Measurements from ENCODE around the gene OR4K2. TPM values are rescaled to one million over a fixed set of nuclear protein-coding genes. Genes with fewer than 3 reads are reported as not detected.

The OR4K2 gene
- total and polyA plus RNA-seq, 12 donors: not detected

DNA sequence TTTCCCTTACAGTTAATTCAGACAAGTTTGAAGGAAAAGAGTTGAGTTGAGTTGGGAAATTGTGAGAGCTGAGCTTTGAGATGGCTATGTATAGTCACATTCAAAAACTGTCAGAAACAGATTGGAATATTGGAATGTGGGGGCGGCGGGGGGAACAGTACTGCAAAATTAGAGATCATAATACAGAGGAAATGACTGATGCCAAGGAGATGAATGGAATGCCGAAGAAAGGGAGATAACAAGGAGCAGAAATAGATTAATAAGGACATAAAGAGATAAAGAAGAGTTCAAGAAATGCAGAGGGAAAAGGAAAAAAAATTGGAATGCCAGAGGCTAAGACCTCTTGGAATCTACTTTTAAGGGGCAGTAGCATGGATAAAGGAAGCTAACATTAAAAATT is 42.3 kb downstream of the OR4K2 start:
- TF ChIP-seq, protein P1, sequence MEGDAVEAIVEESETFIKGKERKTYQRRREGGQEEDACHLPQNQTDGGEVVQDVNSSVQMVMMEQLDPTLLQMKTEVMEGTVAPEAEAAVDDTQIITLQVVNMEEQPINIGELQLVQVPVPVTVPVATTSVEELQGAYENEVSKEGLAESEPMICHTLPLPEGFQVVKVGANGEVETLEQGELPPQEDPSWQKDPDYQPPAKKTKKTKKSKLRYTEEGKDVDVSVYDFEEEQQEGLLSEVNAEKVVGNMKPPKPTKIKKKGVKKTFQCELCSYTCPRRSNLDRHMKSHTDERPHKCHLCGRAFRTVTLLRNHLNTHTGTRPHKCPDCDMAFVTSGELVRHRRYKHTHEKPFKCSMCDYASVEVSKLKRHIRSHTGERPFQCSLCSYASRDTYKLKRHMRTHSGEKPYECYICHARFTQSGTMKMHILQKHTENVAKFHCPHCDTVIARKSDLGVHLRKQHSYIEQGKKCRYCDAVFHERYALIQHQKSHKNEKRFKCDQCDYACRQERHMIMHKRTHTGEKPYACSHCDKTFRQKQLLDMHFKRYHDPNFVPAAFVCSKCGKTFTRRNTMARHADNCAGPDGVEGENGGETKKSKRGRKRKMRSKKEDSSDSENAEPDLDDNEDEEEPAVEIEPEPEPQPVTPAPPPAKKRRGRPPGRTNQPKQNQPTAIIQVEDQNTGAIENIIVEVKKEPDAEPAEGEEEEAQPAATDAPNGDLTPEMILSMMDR (IDR thresholded peaks at IDR 0.05): no peak
- no peak for TF ChIP-seq POLR2A (IDR thresholded peaks at IDR 0.05)
- Histone ChIP-seq H3K36me3 (replicated peaks in 1 of 2) (no peaks in the 10 kb centered on the region), H3K27ac (no peak overlapping the region), H3K4me3 (no peak overlapping the region), H3K4me1 (replicated peaks in 1 of 2) (no peaks in the 10 kb centered on the region), H3K27me3 (no peaks in the 10 kb centered on the region), H3K9me3 (replicated peaks in 1 of 3) (no peaks in the 10 kb centered on the region)
- no peak for DNase-seq
- WGBS, 4 donors: 53 to 66% (median 60%) methylated on average over 3 of the region's 3 CpGs
- intact Hi-C loops (cut with DNase I): no loop called here

- no peak overlapping the region for H3K27ac ChIP-seq
- H3K9me3 ChIP-seq (replicated peaks in 1 of 3): no peaks in the 10 kb centered on the region
- 47 to 60% (median 50%) methylated on average over 1 of the region's 1 CpG for WGBS, 4 donors
- no peaks in the 10 kb centered on the region for H3K27me3 ChIP-seq
- no peaks in the 10 kb centered on the region for H3K36me3 ChIP-seq (replicated peaks in 1 of 2)
- no peak overlapping the region for H3K4me3 ChIP-seq
- H3K4me1 ChIP-seq (replicated peaks in 1 of 2): no peaks in the 10 kb centered on the region
- no peak for TF ChIP-seq POLR2A (IDR thresholded peaks at IDR 0.05)
- TF ChIP-seq, protein P1 (IDR thresholded peaks at IDR 0.05): no peak
- intact Hi-C loops (cut with DNase I): no loop called here
- DNase-seq: no peak
Observed at GRCh38 chr14:19917955-19918518, 43.1 kb downstream of the OR4K2 start.

DNA sequence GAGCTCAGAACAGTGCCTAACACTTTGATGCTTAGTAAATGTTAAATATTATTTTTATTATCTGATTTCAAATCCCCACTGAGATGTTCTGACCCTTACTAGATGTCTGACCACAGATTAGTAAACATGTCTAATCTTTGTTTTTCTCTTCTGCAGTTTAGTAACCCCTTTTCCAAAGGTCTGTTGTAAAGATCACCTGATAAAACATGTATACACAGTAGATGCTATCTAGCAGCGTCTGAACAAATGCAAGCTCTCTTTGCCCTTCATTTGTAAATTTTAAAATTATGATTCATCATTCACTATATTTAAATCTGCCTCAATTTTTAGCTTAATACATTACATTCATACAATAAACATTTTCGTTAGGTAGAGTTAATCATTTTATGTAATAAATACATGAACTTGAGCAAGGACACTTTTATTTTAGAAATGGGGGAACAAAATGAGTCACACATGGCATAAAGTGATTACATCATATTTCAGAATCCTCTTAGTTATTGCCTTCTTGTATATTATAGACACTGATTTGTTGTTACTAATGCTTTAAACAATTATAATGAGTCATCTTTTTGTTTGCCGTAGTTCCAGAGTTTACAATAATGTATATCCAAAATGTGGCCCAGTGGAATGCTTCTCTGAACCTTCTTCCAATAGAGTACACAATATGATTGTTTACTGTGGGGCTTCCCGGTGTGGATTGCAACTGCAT is 43.8 kb downstream of the OR4K2 start:
- TF ChIP-seq, protein P1 (IDR thresholded peaks at IDR 0.05): no peak
- no peak for TF ChIP-seq POLR2A (IDR thresholded peaks at IDR 0.05)
- intact Hi-C loops (cut with DNase I): no loop called here
- WGBS, 4 donors: 37 to 52% (median 45%) methylated on average over 4 of the region's 4 CpGs
- H3K27me3 ChIP-seq: no peaks in the 10 kb centered on the region
- no peaks in the 10 kb centered on the region for H3K36me3 ChIP-seq (replicated peaks in 1 of 2)
- H3K4me3 ChIP-seq: no peak overlapping the region
- no peaks in the 10 kb centered on the region for H3K4me1 ChIP-seq (replicated peaks in 1 of 2)
- H3K27ac ChIP-seq: no peak overlapping the region
- no peak for DNase-seq
- no peaks in the 10 kb centered on the region for H3K9me3 ChIP-seq (replicated peaks in 1 of 3)

GRCh38 chr14:19920021-19920657 is 45.2 kb downstream of the OR4K2 start, which contains the start of gene OR4K5:
Gene OR4K5 (plus strand): TSS chr14:19920607. CDS start chr14:19920607, 0 bp downstream.
- H3K4me1 ChIP-seq (replicated peaks in 1 of 2): no peaks in the 10 kb centered on the region
- no peaks in the 10 kb centered on the region for H3K9me3 ChIP-seq (replicated peaks in 1 of 3)
- no peak within 1 kb of the TSS for H3K27ac ChIP-seq
- H3K4me3 ChIP-seq: no peak within 1 kb of the TSS
- intact Hi-C loops (cut with DNase I): no loop called here
- TF ChIP-seq POLR2A (IDR thresholded peaks at IDR 0.05): no peak
- TF ChIP-seq, protein P1 (IDR thresholded peaks at IDR 0.05): no peak
- no peak for DNase-seq
- no peaks in the 10 kb centered on the region for H3K27me3 ChIP-seq
- H3K36me3 ChIP-seq (replicated peaks in 1 of 2): no peaks in the 10 kb centered on the region

All from adrenal gland (tissue), 12 donors.